Bronchial epithelial cell (primary cell): Measurements from ENCODE around the gene DDIAS. TPM values are rescaled to one million over a fixed set of nuclear protein-coding genes. Genes with fewer than 3 reads are reported as not detected.

ENCODE experiments used
- DNase-seq: peaks from one replicate; pipeline ENCODE4 v3.0.0-alpha.2; 2010; ENCODE audit warnings: low read depth
- FAIRE-seq: peaks from 2 replicates; lab custom pipeline; 2011; peaks lifted over from hg19 to GRCh38; lab: Jason Lieb, UNC
- H3K27me3 ChIP-seq: 2 replicates; pipeline ENCODE4 v1.5.1; 2011; ENCODE audit warnings: low read length; ENCODE audit not compliant: control insufficient read depth, insufficient read depth
- H3K36me3 ChIP-seq: 2 replicates; pipeline ENCODE4 v1.5.1; 2011; ENCODE audit warnings: low read length; ENCODE audit not compliant: control insufficient read depth, insufficient read depth
- H3K4me3 ChIP-seq: 2 replicates; pipeline ENCODE4 v1.5.1; 2011; ENCODE audit warnings: mild to moderate bottlenecking, low read depth, low read length, control low read depth
- CTCF ChIP-seq: IDR thresholded peaks from 2 replicates; pipeline ENCODE4 v1.5.1; 2011; ENCODE audit warnings: mild to moderate bottlenecking, moderate library complexity, low read length, control low read depth, inconsistent platforms; ENCODE audit not compliant: insufficient read depth, severe bottlenecking
- total RNA-seq: library from RNA; depleted of rRNA; stranded (reverse); fragments of >200 nt; gene quantifications from 2 replicates; pipeline ENCODE4 v1.2.1, GENCODE V29; 2014

Gene DDIAS
- total RNA-seq, 1 donor from 2014 or later, result under 0.01 TPM

GRCh38 chr11:82899186-82899820 lies 2.2 kb upstream of the DDIAS start:
- no peaks in the 10 kb centered on the region for H3K36me3 ChIP-seq
- DNase-seq (no peak), FAIRE-seq (no peak)
- no peaks in the 10 kb centered on the region for H3K27me3 ChIP-seq
- H3K4me3 ChIP-seq, result peak overlapping the region; percentile 60
- TF ChIP-seq CTCF, result no peak

GRCh38 chr11:82899957-82900276 lies 1.6 kb upstream of the DDIAS start:
- Histone ChIP-seq H3K4me3 (peak overlapping the region; percentile 60), H3K27me3 (no peaks in the 10 kb centered on the region), H3K36me3 (no peaks in the 10 kb centered on the region)
- no peak for TF ChIP-seq CTCF
- DNase-seq, result no peak
- no peak for FAIRE-seq

- H3K27me3 ChIP-seq, result no peaks in the 10 kb centered on the region
- peak within 1 kb of the TSS; percentile 60 for H3K4me3 ChIP-seq
- no peak for TF ChIP-seq CTCF
- no peak for FAIRE-seq
- H3K36me3 ChIP-seq, result no peaks in the 10 kb centered on the region
- peak; percentile 85 for DNase-seq
Observed at GRCh38 chr11:82900277-82901164, 1.0 kb upstream of the DDIAS start, which contains the start of gene PRCP. Gene PRCP, minus strand, starts transcription at chr11:82900430. Its CDS starts 28 bp downstream, at chr11:82900402.

- DNase-seq, result peak; percentile 2
- no peaks in the 10 kb centered on the region for H3K36me3 ChIP-seq
Observed at GRCh38 chr11:82901922-82902485, 468 bp downstream of the DDIAS start.

GRCh38 chr11:82902880-82903279 lies 1.3 kb downstream of the DDIAS start:
- DNase-seq (no peak), FAIRE-seq (no peak)
- no peaks in the 10 kb centered on the region for H3K27me3 ChIP-seq
- TF ChIP-seq CTCF, result no peak
- no peaks in the 10 kb centered on the region for H3K36me3 ChIP-seq
- H3K4me3 ChIP-seq, result no peak overlapping the region

More at GRCh38 chr11:82901922-82902485, 468 bp downstream of the DDIAS start:
- FAIRE-seq, result no peak
- no peak for TF ChIP-seq CTCF
- no peaks in the 10 kb centered on the region for H3K27me3 ChIP-seq
- H3K4me3 ChIP-seq, result peak overlapping the region; percentile 60
